K562 (cell line): ENCODE results near the gene HOGA1. TPM values are rescaled to one million over a fixed set of nuclear protein-coding genes. Genes with fewer than 3 reads are reported as not detected.

Source experiments
- CTCF ChIP-seq, 3 experiments: IDR thresholded peaks in 2 of 3; conservative IDR thresholded peaks in 1 of 3; 2 replicates each; pipeline ENCODE4 v1.5.1; 2011 to 2012; ENCODE audit warnings: low read length in 3 of 3, mild to moderate bottlenecking in 3 of 3, control low read depth in 2 of 3, improper control_type of control experiment in 1 of 3, inconsistent platforms in 1 of 3, low read depth in 1 of 3, mixed read lengths in 1 of 3, moderate library complexity in 1 of 3; ENCODE audit not compliant: insufficient read depth in 2 of 3
- HNRNPK ChIP-seq: fragments of 200-400 bp; formaldehyde crosslinking; IDR thresholded peaks from one replicate; pipeline ENCODE4 v1.6.1; 2018; ENCODE audit warnings: mild to moderate bottlenecking, low read depth, low read length; ENCODE audit not compliant: poor library complexity, severe bottlenecking
- NR2F6 ChIP-seq: fragments of 450-650 bp; formaldehyde crosslinking; IDR thresholded peaks from 2 replicates; pipeline ENCODE4 v1.4.0; 2020; ENCODE audit warnings: mild to moderate bottlenecking
- PHF8 ChIP-seq: fragments of 200-600 bp; sonication (generic); IDR thresholded peaks from 2 replicates; pipeline ENCODE4 v1.6.1; 2012; ENCODE audit warnings: mixed run types, mild to moderate bottlenecking, inconsistent platforms, low read length, moderate library complexity, borderline replicate concordance
- RAD21 ChIP-seq, 2 experiments: fragments of 250-450 bp in 1 of 2; fragments of 450-650 bp in 1 of 2; sonication (Bioruptor Pico) in 1 of 2; formaldehyde crosslinking in 1 of 2; IDR thresholded peaks in 1 of 2; conservative IDR thresholded peaks in 1 of 2; 2 replicates each; pipeline versions ENCODE4 v1.4.0 to v1.8.0; 2020 to 2022; ENCODE audit warnings: mild to moderate bottlenecking in 2 of 2, moderate library complexity in 1 of 2
- SMC3 ChIP-seq: conservative IDR thresholded peaks from 2 replicates; pipeline ENCODE4 v1.6.1; 2011; ENCODE audit warnings: low read depth, low read length, improper control_type of control experiment; ENCODE audit not compliant: insufficient read depth
- polyA plus RNA-seq, 8 experiments: library from polyadenylated mRNA; depleted of rRNA in 4 of 8; stranded (reverse) in 5 of 8; unstranded in 3 of 8; fragments of >200 nt; fragmentation: Nextera tagmentation in 2 of 8; fragmentation: Illumina TruSeq in 1 of 8; extraction: Ambion mirVana in 2 of 8; extraction: Trizol in 1 of 8; gene quantifications; 2 replicates each; pipeline versions ENCODE4 v1.2.1 to v1.2.3, GENCODE V29; 2011 to 2014; ENCODE audit warnings: inconsistent platforms in 1 of 8, missing spikeins in 1 of 8
- total RNA-seq, 7 experiments: library from RNA; depleted of rRNA in 6 of 7; stranded (reverse); fragments of >200 nt in 6 of 7; fragmentation: Illumina TruSeq in 2 of 7; extraction: Trizol in 2 of 7; gene quantifications; 2 replicates each; pipeline versions ENCODE4 v1.2.1 to v1.2.3, GENCODE V29; 2011 to 2021; ENCODE audit warnings: low replicate concordance in 1 of 7
- TF ChIP-seq, protein P1 (sequence below), 2 experiments: fragments of 450-650 bp; formaldehyde crosslinking in 1 of 2; IDR thresholded peaks; 2 replicates each; pipeline versions ENCODE4 v1.4.0 to v1.6.1; 2014 to 2020; ENCODE audit warnings: mild to moderate bottlenecking in 2 of 2, borderline replicate concordance in 1 of 2, low read depth in 1 of 2
- TF ChIP-seq, protein P2 (sequence below): fragments of 250-450 bp; sonication (Bioruptor Pico); IDR thresholded peaks from 2 replicates; pipeline ENCODE4 v1.4.0; 2020
- TF ChIP-seq, protein P3 (sequence below): fragments of 250-450 bp; sonication (Bioruptor Pico); IDR thresholded peaks from 2 replicates; pipeline ENCODE4 v1.5.0; 2021
- TF ChIP-seq, protein P4 (sequence below): fragments of 250-450 bp; sonication (Bioruptor Pico); IDR thresholded peaks from 2 replicates; pipeline ENCODE4 v1.4.0; 2020; ENCODE audit warnings: mild to moderate bottlenecking, moderate library complexity, borderline replicate concordance

Gene HOGA1
- total and polyA plus RNA-seq, 9 of the 15 experiments (the other 6 are each of a cell fraction or from before 2014, with no cell fraction given): not detected

GRCh38 chr10:97612386-97612785 is 28.2 kb downstream of the HOGA1 start (continued):
- TF ChIP-seq, protein P1, sequence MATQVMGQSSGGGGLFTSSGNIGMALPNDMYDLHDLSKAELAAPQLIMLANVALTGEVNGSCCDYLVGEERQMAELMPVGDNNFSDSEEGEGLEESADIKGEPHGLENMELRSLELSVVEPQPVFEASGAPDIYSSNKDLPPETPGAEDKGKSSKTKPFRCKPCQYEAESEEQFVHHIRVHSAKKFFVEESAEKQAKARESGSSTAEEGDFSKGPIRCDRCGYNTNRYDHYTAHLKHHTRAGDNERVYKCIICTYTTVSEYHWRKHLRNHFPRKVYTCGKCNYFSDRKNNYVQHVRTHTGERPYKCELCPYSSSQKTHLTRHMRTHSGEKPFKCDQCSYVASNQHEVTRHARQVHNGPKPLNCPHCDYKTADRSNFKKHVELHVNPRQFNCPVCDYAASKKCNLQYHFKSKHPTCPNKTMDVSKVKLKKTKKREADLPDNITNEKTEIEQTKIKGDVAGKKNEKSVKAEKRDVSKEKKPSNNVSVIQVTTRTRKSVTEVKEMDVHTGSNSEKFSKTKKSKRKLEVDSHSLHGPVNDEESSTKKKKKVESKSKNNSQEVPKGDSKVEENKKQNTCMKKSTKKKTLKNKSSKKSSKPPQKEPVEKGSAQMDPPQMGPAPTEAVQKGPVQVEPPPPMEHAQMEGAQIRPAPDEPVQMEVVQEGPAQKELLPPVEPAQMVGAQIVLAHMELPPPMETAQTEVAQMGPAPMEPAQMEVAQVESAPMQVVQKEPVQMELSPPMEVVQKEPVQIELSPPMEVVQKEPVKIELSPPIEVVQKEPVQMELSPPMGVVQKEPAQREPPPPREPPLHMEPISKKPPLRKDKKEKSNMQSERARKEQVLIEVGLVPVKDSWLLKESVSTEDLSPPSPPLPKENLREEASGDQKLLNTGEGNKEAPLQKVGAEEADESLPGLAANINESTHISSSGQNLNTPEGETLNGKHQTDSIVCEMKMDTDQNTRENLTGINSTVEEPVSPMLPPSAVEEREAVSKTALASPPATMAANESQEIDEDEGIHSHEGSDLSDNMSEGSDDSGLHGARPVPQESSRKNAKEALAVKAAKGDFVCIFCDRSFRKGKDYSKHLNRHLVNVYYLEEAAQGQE (IDR thresholded peaks at IDR 0.05; ENCODE audit: borderline replicate concordance): peak; percentile 59; the same call in 1 of the 2 replicates
- TF ChIP-seq, protein P1 (CRISPR knock-in tag; IDR thresholded peaks at IDR 0.05; ENCODE audit: low read depth): no peak
- TF ChIP-seq, protein P2, sequence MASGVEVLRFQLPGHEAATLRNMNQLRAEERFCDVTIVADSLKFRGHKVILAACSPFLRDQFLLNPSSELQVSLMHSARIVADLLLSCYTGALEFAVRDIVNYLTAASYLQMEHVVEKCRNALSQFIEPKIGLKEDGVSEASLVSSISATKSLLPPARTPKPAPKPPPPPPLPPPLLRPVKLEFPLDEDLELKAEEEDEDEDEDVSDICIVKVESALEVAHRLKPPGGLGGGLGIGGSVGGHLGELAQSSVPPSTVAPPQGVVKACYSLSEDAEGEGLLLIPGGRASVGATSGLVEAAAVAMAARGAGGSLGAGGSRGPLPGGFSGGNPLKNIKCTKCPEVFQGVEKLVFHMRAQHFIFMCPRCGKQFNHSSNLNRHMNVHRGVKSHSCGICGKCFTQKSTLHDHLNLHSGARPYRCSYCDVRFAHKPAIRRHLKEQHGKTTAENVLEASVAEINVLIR: no peak
- TF ChIP-seq RAD21 (CRISPR knock-in tag; conservative IDR thresholded peaks at IDR 0.05 in 1 of 2, IDR thresholded peaks at IDR 0.05 in 1 of 2): peak; percentile 48 to 66
- no peak for TF ChIP-seq PHF8
- peak; percentile 46 to 65 (median 53); a peak in 4 of 6 replicates for TF ChIP-seq CTCF (IDR thresholded peaks at IDR 0.05 in 2 of 3, conservative IDR thresholded peaks at IDR 0.05 in 1 of 3; ENCODE audit: insufficient read depth in 2 of 3, low read depth in 1 of 3, low read length in 3 of 3)
- TF ChIP-seq, protein P3, sequence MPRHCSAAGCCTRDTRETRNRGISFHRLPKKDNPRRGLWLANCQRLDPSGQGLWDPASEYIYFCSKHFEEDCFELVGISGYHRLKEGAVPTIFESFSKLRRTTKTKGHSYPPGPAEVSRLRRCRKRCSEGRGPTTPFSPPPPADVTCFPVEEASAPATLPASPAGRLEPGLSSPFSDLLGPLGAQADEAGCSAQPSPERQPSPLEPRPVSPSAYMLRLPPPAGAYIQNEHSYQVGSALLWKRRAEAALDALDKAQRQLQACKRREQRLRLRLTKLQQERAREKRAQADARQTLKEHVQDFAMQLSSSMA (CRISPR knock-in tag): no peak
- peak; percentile 46; the same call in 1 of the 2 replicates for TF ChIP-seq SMC3
- no peak for TF ChIP-seq NR2F6 (CRISPR knock-in tag)
- TF ChIP-seq HNRNPK: no peak
- TF ChIP-seq, protein P4, sequence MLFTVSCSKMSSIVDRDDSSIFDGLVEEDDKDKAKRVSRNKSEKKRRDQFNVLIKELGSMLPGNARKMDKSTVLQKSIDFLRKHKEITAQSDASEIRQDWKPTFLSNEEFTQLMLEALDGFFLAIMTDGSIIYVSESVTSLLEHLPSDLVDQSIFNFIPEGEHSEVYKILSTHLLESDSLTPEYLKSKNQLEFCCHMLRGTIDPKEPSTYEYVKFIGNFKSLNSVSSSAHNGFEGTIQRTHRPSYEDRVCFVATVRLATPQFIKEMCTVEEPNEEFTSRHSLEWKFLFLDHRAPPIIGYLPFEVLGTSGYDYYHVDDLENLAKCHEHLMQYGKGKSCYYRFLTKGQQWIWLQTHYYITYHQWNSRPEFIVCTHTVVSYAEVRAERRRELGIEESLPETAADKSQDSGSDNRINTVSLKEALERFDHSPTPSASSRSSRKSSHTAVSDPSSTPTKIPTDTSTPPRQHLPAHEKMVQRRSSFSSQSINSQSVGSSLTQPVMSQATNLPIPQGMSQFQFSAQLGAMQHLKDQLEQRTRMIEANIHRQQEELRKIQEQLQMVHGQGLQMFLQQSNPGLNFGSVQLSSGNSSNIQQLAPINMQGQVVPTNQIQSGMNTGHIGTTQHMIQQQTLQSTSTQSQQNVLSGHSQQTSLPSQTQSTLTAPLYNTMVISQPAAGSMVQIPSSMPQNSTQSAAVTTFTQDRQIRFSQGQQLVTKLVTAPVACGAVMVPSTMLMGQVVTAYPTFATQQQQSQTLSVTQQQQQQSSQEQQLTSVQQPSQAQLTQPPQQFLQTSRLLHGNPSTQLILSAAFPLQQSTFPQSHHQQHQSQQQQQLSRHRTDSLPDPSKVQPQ (CRISPR knock-in tag): no peak
- TF ChIP-seq, all 486 proteins: peak for 5
